HuH-7 (cell line): ENCODE results near the gene ASPA.
A peak's percentile ranks its signal among the peaks of the same experiment; 100 is the strongest.
"Not testable (repeated sequence)": the region's sequence is repeated elsewhere in the genome, so short reads cannot be mapped to it uniquely, and the experiment has no call there.

Source experiments
- DNase-seq: peaks from one replicate; pipeline ENCODE4 v3.0.0; 2011; ENCODE audit warnings: low spot score

Gene ASPA

GRCh38 chr17:3475812-3476610, at the start of gene ASPA:
Gene ASPA, plus strand, starts transcription at chr17:3475997. Its CDS starts 163 bp downstream, at chr17:3476160.
- DNase-seq: no peak

- peak; percentile 12 for DNase-seq
Measured at GRCh38 chr17:3433215-3433614, 42.6 kb upstream of the ASPA start.

- no peak for DNase-seq
Measured at GRCh38 chr17:3433741-3434140, 42.1 kb upstream of the ASPA start, which contains the start of gene OR1E2. Gene OR1E2, minus strand, starts transcription at chr17:3433841. Its CDS starts 0 bp downstream, at chr17:3433841.

- DNase-seq: no peak
Measured at GRCh38 chr17:3438368-3438767, 37.4 kb upstream of the ASPA start.

- DNase-seq: no peak
Measured at GRCh38 chr17:3440451-3440850, 35.3 kb upstream of the ASPA start.

GRCh38 chr17:3447625-3448024, 28.2 kb upstream of the ASPA start:
- no peak for DNase-seq

GRCh38 chr17:3448059-3448665, 27.6 kb upstream of the ASPA start:
- no peak for DNase-seq

- not testable (repeated sequence) for DNase-seq
Measured at GRCh38 chr17:3466355-3466754, 9.4 kb upstream of the ASPA start.

GRCh38 chr17:3469529-3469928, 6.3 kb upstream of the ASPA start:
- DNase-seq: no peak

- no peak for DNase-seq
Measured at GRCh38 chr17:3471599-3471998, 4.2 kb upstream of the ASPA start, which contains the start of gene SPATA22. Gene SPATA22, minus strand, starts transcription at chr17:3471819. Its CDS starts 2,494 bp downstream, at chr17:3469325.

- DNase-seq: no peak
Measured at GRCh38 chr17:3472137-3472536, 3.7 kb upstream of the ASPA start.

- peak; percentile 86 for DNase-seq
Measured at GRCh38 chr17:3474212-3474611, 1.6 kb upstream of the ASPA start.

- no peak for DNase-seq
Measured at GRCh38 chr17:3475251-3475685, 529 bp upstream of the ASPA start.

- DNase-seq: no peak
Measured at GRCh38 chr17:3479988-3480387, 4.2 kb downstream of the ASPA start.

- no peak for DNase-seq
Measured at GRCh38 chr17:3482852-3483251, 7.1 kb downstream of the ASPA start.

GRCh38 chr17:3485481-3486068, 9.8 kb downstream of the ASPA start:
- no peak for DNase-seq

GRCh38 chr17:3497101-3497500, 21.3 kb downstream of the ASPA start:
- no peak for DNase-seq

- no peak for DNase-seq
Measured at GRCh38 chr17:3501344-3501743, 25.5 kb downstream of the ASPA start.

GRCh38 chr17:3502466-3502865, 26.7 kb downstream of the ASPA start:
- no peak for DNase-seq

GRCh38 chr17:3503285-3503684, 27.5 kb downstream of the ASPA start:
- DNase-seq: no peak

GRCh38 chr17:3505008-3505407, 29.2 kb downstream of the ASPA start:
- no peak for DNase-seq

- peak; percentile 60 for DNase-seq
Measured at GRCh38 chr17:3506054-3506453, 30.3 kb downstream of the ASPA start.

GRCh38 chr17:3507071-3507470, 31.3 kb downstream of the ASPA start:
- no peak for DNase-seq
